NCI-H446 (cell line): ENCODE results near the gene LSG1.
"Not testable (repeated sequence)": the region's sequence is repeated elsewhere in the genome, so short reads cannot be mapped to it uniquely, and the experiment has no call there.

Source experiments
- DNase-seq, 2 experiments: peaks; one replicate each; lab custom pipeline; 2025; lab: John Stamatoyannopoulos, UW

Gene LSG1

DNA sequence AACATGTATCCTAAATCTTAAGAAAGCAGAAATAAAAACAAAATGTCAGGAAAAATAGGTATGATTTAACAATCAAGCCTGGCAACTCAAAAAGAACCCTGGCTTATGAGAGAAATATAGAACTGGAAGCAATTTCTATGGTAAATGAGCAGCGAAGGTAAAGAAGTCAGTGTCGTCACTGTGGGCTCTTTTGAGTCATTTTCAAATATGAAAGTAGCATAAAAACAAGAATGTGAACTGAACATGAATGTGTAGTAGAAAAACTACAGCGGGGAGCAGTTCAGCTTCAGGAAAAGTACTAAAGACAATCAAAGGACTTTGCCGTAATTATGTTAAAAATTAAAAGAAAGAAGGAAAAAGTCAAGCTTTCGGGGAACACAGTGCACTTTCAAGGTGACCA lies 17.5 kb downstream of the LSG1 start:
- no peak for DNase-seq

DNA sequence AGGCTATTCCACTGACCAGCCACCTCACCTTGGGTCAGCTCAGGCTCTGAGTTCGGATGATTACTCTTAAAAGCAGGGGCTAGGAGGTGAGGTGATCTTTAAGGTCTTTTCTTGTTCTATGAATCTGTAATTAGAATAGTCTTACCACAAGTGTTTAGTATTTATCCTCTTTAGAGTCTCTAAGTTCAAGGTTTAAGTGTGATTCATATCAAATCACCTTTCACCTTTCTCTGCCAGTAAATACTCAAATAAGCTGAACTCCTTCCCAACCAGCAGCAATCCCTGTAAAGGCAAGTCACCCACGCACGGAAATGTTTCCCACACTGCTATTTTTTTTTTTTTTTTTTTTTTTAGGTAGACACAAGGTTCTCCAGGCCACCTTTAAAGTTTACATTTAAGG lies 24.2 kb downstream of the LSG1 start:
- no peak for DNase-seq

DNA sequence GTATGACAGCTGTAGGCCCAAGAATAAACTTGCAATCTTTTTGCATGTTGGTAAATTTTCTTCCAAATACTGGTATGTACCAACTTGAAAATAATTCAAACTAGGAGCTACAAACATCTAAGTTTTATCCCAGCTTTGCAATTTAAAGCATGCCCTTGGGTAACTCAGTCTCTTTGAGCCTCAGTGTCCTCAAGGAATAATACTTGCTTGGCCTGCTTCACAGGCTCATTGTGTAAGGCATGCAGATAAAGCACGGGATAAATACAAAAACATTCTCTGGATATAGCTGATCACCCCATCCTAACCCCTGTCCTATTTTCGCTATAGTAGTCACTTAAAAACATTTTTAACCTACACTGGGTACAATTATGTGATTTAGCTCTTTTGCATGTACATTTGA lies 29.2 kb downstream of the LSG1 start:
- DNase-seq: no peak

DNA sequence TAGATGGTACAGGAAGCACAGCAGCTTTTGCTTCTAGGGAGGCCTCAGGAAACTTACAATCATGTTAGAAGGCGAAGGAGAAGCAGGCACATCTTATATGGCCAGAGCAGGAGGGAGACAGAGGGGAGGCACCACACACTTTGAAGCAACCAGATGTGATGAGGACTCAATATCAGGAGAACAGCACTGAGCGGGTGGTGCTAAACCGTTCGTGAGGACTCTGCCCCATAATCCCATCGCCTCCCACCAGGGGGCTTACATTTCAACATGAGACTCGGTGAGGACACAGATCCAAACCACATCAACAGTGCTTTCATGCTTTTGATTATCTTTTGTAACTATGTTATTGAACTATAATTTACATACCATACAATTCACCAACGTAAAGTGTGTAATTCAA lies 31.2 kb downstream of the LSG1 start:
- DNase-seq: no peak

DNA sequence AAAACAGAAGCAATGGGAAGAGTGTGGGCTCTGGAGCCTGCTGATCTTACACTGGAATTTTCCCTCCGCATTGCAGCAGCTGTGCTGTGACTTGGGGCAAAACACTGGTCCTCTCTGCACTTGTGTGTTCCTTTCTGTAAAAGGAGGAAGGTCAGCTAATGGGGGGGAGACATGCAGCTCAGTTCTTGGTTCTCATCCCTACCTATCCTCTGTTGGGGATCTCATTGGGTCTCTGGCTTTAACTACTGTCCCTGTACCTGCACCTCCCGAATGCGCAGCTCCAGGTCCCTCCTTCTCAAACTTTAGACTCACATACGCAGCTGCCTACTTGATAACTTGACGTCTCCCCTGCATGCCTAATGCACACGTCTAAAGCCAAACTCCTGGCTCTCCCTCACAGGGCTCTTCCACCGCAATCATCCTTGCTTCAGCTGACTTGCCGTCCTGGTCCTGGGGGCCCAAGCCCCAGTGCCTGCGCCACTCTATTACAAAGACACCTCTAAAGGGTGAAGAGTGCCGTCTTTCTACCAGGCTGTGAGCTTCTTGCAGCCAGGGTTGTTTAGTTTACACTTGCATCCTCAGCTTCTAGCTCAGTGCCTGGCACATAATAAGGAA lies 32.9 kb downstream of the LSG1 start:
- DNase-seq: no peak

DNA sequence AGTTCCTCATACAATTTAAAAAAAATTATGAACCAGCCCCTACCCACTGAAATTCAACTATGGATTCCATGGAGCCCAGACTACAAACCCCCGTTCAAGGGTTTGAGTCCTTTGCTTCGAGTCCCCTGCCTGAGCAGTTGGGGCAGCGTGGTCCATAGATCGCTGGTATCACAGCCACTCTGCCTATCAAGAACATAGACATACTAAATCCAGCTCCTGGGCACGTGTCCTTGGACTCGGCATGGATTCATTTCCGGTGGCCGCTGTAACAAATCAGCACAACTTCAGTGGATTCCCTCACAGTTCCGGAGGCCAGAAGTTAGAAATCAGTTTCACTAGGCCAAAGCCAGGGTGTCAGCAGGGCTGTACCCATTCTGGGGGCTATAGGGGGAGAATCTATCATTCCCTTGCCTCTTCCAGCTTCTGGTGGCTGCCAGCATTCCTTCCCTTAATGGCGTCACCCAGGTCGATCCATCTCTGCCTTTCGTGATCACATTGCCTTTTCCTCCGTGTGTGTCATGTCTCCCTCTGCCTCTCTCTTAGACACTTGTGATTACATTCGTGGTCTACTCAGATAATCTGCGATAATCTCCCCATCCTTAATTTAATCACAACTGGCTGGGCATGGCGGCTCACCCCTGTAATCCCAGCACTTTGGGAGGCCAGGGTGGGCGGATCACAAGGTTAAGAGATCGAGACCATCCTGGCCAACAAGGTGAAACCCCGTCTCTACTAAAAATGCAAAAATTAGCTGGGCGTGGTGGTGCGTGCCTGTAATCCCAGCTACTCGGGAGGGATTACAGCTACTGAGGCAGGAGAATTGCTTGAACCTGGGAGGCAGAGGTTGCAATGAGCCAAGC lies 34.2 kb downstream of the LSG1 start:
- DNase-seq: no peak

DNA sequence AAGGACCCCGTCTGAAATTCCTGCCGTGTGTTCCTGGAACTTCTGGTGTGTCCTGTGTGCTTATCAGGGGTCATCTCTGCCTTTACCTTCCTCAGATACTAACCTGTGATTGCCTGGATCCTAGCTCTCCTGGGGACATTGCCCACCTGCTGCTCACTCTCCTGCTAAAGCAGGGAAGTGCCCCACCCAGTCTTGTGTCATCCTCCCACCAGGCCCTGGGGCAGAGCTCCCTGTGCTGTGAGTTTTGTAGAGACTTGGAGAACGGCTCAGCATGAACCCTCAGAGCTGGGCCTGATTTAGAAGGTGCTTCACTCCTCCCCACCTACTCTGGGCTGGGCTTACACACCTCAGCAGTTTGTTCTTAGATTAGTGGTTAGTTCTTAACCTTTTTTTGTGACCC lies 34.9 kb downstream of the LSG1 start:
- no peak for DNase-seq

DNA sequence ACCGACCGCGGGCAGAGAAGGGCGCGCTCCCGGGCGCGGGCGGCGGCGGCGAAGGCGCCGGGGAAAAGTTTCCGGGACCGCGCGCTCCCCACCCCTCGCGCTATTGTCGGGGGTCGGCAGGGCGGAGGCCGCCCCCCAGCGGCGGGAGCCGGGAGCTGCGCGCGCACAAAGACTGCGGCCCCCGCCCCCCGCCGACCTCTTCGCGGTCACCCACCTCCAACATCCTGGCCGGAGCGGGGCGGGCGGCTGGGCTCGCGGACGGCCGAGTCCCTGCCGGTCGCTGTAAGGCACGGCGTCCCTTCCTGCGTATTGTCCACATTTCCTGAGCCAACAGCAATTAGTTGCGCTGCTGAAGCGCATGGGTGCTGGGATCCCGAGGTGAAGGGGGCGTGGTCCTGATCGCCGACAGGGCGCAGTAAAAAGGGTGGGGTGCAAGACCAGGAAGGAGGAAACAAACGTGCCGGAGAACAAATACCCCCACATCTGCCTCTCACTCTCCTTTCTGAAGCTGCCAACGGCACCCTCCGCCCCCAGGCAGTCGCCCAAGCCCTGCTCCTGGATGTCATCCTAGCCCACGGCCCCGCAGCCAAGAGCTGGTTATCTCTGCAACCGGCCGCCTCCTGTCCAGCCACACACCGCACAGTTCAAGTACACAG lies 38.5 kb downstream of the LSG1 start, which contains the start of gene TMEM44:
TMEM44 (minus strand) TSS at position 71 of the 656 bp plus-strand sequence. CDS start 204 bp downstream, outside the sequence.
- peak in 1 of 2 experiments; percentile 76 for DNase-seq

DNA sequence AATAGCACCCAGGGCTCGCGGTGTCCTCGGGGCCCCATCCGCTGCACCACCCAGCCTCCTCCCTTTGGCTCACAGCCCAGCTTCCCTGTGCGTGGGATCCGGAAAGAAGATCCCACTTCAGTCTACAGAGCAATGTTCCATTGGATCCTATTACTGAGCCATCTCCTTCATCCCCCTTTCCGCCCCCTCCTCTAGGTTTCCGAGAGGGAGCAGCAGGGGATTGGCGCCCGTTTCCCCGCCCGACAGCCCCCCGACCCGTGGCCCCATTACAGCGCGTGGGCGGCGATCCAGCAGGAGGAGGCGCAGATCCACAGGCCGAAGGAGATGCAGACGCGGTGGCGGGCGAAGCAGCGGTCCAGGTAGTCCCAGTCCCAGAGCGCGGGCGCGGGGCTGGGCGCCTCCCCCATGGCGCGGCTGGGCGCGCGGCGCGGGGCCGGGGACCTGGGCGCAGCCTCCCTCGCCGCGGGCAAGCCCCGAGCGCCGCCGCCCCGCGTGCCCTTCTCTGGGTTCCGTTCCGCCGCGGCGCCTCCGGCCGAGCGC lies 39.1 kb downstream of the LSG1 start:
- DNase-seq: peak; percentile 15 to 41

DNA sequence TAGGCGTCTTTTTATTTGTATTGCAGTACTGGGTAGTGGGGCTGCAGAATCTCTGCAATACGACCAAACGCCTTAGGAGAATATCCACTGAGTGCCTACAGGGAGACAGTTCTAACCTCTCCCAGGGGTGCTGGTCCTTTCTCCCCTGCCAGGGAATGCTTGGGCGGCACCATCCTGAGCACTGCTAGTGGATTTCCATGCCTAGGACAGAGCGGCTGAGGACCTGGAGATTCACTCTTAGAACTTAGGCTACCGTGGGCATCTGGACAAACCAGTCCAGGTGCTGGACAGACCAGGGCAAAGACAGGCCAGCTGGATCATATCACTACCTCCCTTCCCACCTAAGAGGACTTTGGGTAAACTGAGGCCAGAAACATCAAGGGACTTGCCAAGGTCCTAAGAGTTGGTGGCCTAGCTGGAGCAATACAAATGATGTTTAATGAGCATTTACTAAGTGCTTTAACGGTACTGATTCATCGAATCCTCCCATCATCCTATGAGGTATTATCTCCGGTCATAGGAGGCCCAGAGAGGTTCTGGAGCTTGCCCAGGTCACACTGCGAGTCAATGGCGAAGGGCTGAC lies 39.7 kb downstream of the LSG1 start:
- no peak for DNase-seq

DNA sequence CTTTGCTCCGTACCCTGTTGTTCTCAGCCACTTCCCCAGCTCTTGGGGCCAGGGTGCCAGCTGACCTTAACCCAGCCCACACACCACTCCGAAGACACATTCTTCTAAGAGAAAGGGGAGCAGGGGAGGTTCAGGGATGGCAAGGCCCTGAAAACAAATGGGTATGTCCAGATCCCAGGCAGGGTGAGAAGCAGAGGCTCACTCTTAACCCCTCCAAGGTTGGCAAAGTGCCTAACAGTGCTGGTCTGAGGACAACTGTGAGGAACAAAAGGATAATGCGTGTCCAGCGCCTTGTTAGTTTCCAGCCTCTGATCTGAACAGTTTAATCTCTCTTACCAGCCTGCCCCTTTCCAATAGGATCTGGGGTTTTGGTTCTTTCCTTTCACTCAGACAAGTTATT lies 40.3 kb downstream of the LSG1 start:
- no peak for DNase-seq

DNA sequence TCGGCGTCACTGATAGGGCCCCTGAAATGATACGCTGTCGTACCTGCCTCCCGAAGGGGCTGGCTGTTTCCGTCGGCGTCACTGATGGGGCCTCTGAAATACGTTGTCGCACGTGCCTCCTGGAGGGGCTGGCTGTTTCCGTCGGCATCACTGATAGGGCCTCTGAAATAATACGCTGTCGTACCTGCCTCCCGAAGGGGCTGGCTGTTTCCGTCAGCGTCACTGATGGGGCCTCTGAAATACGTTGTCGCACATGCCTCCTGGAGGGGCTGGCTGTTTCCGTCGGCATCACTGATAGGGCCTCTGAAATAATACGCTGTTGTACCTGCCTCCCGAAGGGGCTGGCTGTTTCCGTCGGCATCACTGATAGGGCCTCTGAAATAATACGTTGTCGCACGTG lies 41.3 kb downstream of the LSG1 start:
- DNase-seq: not testable (repeated sequence)

DNA sequence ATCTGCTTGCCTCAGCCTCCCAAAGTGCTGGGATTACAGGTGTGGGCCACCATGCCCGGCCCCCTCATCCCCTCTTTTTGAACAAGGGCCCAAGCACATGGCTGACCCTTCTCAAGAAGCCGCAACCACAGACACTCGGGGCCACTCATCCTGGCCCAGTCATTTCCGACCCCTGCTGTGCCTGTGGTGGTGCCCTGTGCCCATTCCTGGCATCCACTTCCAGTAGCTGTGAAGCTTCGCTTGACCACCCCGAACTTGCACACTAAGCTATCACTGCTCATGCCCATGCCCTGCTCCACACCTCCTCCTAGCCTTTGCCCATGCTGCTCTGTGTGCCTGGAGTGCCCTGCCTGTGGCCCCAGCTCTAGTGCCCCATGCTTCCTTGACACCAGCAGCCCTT lies 47.0 kb downstream of the LSG1 start:
- no peak for DNase-seq

DNA sequence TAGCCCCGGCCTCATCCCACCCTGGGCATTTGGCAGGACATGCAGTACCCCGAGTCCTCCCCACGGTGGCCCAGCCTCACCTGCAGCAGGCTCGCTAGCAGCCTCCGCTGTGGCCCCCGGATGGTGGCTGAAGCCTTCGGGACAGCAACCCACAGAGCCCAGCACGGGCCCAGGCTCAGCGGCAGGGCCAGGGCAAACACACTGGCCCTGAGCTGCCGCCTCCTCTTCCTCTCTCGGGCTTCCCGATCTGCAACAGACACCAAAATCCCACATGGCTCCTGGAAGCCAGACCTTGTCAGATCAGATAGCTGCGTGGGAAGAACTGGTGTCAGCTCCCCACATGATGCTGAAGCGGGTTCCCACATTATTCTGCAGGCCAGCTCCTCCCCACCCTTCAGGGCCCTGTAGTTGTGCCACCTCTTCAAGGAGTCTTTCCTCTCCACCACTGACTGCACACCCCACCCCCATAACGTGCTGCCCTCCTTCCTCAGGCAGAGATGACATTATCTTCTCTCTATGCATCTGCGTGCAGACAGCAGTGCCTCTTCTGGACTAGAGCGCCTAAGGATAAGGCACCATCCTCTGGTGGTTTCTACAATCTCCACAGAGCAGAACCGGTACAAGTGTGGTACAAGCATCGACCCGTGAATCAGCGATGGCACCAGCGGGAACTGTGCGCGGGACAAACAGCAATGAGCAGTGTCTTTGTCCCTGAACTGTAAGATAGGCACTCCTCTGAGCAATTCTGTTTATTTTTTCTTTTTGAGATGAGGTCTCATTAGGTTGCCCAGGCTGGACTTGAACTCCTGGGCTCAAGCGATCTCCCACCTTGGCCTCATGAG lies 48.3 kb downstream of the LSG1 start:
- no peak for DNase-seq

DNA sequence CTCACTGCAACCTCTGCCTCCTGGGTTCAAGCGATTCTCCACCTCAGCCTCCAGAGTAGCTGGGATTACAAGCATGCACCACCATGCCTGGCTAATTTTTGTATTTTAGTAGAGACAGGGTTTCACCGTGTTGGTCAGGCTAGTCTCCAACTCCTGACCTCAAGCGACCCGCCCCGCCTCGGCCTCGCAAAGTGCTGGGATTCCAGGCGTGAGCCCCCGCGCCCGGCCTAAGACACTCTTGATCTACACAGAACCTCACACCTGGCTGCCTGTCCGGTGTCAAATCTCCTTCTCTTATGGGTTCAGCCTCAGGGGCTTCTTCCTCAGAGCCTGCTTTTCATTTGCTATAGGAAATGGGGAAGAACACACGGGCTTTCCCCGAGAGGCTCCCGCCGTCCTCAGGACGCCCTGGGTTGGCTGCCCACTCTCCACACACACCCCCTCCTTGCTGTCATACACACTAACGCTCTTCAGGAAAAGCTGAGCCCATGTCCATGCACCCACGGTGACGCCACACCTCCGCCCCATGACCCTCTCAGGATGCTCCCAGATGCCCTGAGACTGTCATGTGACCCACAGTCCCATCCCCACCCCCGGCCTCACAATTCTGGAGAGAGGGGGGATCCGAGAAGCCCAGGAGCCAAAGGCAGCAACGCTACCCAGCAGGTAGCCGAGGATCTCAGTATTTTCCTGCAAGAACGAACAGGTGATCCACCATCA lies 49.2 kb downstream of the LSG1 start:
- no peak for DNase-seq

DNA sequence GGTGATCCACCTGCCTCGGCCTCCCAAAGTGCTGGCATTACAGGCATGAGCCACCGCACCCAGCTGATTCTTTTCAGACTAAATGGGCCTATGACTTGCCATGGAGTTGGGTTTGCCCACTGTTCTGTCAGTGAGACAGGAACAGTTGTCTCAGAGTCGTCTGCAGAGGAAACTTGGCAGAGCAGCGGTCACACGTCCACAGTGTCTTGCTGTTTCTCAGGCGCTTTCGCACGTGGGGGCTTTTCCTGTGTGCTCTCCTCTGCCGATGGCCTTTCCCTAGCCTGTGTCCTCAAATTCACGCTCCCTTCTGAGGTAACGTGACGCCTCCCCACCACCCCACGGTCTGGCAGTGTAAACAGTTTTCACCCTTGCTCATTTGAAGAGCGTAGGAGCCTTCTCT lies 50.0 kb downstream of the LSG1 start:
- DNase-seq: no peak

DNA sequence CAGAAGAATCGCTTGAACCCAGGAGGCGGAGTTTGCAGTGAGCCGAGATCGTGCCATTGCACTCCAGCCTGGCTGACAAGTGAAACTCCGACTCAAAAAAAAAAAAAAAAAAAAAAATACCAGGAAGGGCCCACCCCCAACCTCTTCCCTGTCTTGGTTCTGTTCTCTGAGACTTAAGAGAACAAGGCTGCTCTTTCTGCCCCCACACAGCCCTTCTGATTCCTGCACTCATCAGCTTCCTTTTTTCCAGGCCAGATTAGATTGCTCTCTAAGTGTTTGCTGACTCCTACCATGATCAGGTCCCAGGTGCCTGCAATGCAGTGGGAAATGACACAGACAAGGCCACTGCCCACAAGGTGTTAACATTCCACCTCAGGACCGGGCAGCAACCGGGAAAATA lies 51.8 kb downstream of the LSG1 start:
- DNase-seq: no peak

DNA sequence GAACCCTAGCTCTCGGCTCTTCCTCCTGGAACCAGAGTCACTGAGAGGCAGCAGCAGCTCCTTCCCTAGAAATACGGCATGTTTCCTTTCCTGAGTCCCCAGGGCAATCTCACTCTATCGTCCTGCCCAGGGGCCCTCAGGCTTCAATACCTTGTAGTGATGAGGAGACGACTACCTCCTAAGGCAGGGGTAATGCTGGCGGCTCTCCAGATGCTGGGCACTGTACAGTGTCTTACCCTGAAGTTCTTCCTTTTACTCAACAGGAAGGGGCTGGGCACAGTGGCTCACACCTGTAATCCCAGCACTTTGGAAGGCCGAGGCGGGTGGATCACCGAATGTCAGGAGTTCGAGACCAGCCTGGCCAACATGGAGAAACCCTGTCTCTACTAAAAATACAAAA lies 52.2 kb downstream of the LSG1 start:
- DNase-seq: no peak

DNA sequence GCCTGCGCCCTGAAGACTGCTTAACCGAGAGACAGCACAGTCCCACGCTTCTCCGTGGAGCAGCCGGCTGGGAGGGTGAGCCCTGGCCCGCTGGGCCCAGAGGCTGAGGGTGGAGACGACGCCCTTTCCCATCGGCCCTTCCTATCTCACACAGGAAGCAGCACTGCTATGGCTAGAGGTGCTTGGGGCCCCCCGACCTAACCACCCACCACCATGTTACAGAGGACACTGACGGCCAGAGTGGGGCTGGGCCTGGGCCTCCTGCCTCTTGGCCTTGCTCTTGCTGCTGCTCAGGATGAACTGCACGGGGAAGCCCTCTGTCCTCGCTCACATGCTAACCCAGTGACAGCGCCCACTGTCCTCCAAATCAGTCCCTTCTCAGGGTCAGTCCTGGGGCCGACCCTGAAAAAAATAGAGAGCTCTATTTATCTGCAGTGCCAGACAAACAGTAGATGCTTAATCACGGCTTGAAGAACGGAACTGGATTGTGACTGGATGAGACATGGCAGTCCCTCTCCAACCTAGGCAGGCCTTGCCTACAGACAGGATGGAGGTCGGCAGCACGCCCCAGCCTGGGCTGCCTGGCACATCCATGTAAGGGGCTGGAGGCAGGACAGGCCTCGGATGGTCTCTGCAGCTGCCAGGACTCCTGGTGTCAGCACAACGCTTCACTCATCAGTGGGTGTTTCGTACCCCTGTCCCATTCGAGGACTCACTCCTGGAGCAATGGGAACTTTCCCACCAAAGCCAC lies 53.0 kb downstream of the LSG1 start:
- no peak for DNase-seq

DNA sequence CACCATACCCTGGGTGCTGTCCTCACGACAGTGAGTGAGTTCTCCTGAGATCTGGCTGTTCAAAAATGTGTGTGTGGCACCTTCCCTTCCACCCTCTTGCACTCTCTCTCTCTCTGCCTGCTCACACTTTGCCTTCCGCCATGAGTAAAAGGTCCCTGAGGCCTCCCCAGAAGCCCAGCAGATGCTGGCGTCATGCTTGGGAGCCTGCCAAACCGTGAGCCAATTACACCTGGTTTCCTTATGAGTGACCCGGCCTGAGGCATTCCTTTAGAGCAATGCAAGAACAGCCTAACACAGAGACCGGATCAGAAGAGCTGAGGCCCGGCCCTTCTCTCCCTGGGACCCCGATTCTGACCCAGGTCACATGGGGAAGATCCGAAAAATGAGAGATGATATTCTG lies 54.2 kb downstream of the LSG1 start:
- no peak for DNase-seq
